Inferior parietal cortex (tissue), 1 donor: ENCODE data around the gene LCLAT1.
"Not testable (repeated sequence)": the region's sequence is repeated elsewhere in the genome, so short reads cannot be mapped to it uniquely, and the experiment has no call there.

Source experiments
- DNase-seq: peaks from one replicate; pipeline ENCODE4 v3.0.0-alpha.2; 2016; ENCODE audit errors: extremely low spot score

Gene LCLAT1

GRCh38 chr2:30454571-30454970 lies 7.5 kb downstream of the LCLAT1 start:
- DNase-seq, result no peak

GRCh38 chr2:30455114-30455738 lies 8.2 kb downstream of the LCLAT1 start:
- DNase-seq, result no peak

- DNase-seq, result no peak
These were observed 9.1 kb downstream of the LCLAT1 start for GRCh38 chr2:30456106-30456505.

GRCh38 chr2:30456579-30456978 lies 9.5 kb downstream of the LCLAT1 start:
- no peak for DNase-seq

GRCh38 chr2:30457296-30457695 lies 10.2 kb downstream of the LCLAT1 start:
- no peak for DNase-seq

GRCh38 chr2:30459140-30459539 lies 12.1 kb downstream of the LCLAT1 start:
- DNase-seq, result no peak

- DNase-seq, result no peak
These were observed 15.2 kb downstream of the LCLAT1 start for GRCh38 chr2:30462131-30462857.

GRCh38 chr2:30463535-30463934 lies 16.5 kb downstream of the LCLAT1 start:
- DNase-seq, result no peak

- no peak for DNase-seq
These were observed 17.6 kb downstream of the LCLAT1 start for GRCh38 chr2:30464544-30465170.

GRCh38 chr2:30465171-30465545 lies 18.1 kb downstream of the LCLAT1 start:
- no peak for DNase-seq

- no peak for DNase-seq
These were observed 19.2 kb downstream of the LCLAT1 start for GRCh38 chr2:30466216-30466615.

GRCh38 chr2:30467062-30467826 lies 20.2 kb downstream of the LCLAT1 start:
- not testable (repeated sequence) for DNase-seq

- DNase-seq, result no peak
These were observed 23.4 kb downstream of the LCLAT1 start for GRCh38 chr2:30470426-30470825.

- DNase-seq, result no peak
These were observed 25.3 kb downstream of the LCLAT1 start for GRCh38 chr2:30472326-30472725.

- no peak for DNase-seq
These were observed 28.5 kb downstream of the LCLAT1 start for GRCh38 chr2:30475542-30475941.

- no peak for DNase-seq
These were observed 29.6 kb downstream of the LCLAT1 start for GRCh38 chr2:30476636-30477035.

- DNase-seq, result no peak
These were observed 33.8 kb downstream of the LCLAT1 start for GRCh38 chr2:30480703-30481322.

- DNase-seq, result peak; percentile 11
These were observed 34.3 kb downstream of the LCLAT1 start for GRCh38 chr2:30481323-30481800.

GRCh38 chr2:30482011-30482410 lies 35.0 kb downstream of the LCLAT1 start:
- DNase-seq, result no peak

- no peak for DNase-seq
These were observed 37.1 kb downstream of the LCLAT1 start for GRCh38 chr2:30484145-30484544.

- no peak for DNase-seq
These were observed 37.9 kb downstream of the LCLAT1 start for GRCh38 chr2:30484995-30485394.

- DNase-seq, result no peak
These were observed 39.6 kb downstream of the LCLAT1 start for GRCh38 chr2:30486655-30487054.
